ENCODE data around the gene SHROOM1.

Gene SHROOM1

GRCh38 chr5:132853323-132853722 lies 22.9 kb upstream of the SHROOM1 start:
- no peak for DNase-seq

GRCh38 chr5:132850066-132850465 lies 19.6 kb upstream of the SHROOM1 start:
- no peak for DNase-seq

- DNase-seq: no peak
Measured at GRCh38 chr5:132849347-132849746, 18.9 kb upstream of the SHROOM1 start.

GRCh38 chr5:132848270-132848669 lies 17.8 kb upstream of the SHROOM1 start:
- DNase-seq: no peak

GRCh38 chr5:132841305-132841704 lies 10.9 kb upstream of the SHROOM1 start:
- no peak for DNase-seq

- no peak for DNase-seq
Measured at GRCh38 chr5:132840896-132841295, 10.4 kb upstream of the SHROOM1 start.

GRCh38 chr5:132840313-132840712 lies 9.9 kb upstream of the SHROOM1 start:
- DNase-seq: no peak

- DNase-seq: no peak
Measured at GRCh38 chr5:132839426-132840301, 9.2 kb upstream of the SHROOM1 start.

GRCh38 chr5:132838516-132839282 lies 8.3 kb upstream of the SHROOM1 start:
- no peak for DNase-seq

- DNase-seq: no peak
Measured at GRCh38 chr5:132837868-132838267, 7.4 kb upstream of the SHROOM1 start.

GRCh38 chr5:132836852-132837251 lies 6.4 kb upstream of the SHROOM1 start:
- DNase-seq: no peak

GRCh38 chr5:132834057-132834456 lies 3.6 kb upstream of the SHROOM1 start:
- no peak for DNase-seq

GRCh38 chr5:132832612-132833011 lies 2.2 kb upstream of the SHROOM1 start:
- no peak for DNase-seq

- no peak for DNase-seq
Measured at GRCh38 chr5:132831095-132831860, 831 bp upstream of the SHROOM1 start.

- DNase-seq: peak; percentile 37 to 75 (median 51)
Measured at GRCh38 chr5:132829742-132830435, 558 bp downstream of the SHROOM1 start.

- no peak for DNase-seq
Measured at GRCh38 chr5:132828846-132829494, 1.5 kb downstream of the SHROOM1 start.

- DNase-seq: no peak
Measured at GRCh38 chr5:132827943-132828673, 2.3 kb downstream of the SHROOM1 start.

GRCh38 chr5:132826424-132827082 lies 3.9 kb downstream of the SHROOM1 start:
- DNase-seq: no peak

- DNase-seq: peak in 1 of 5 experiments; percentile 52
Measured at GRCh38 chr5:132825834-132826391, 4.5 kb downstream of the SHROOM1 start.
